Measurements from ENCODE around the gene CTSE. TPM values are rescaled to one million over a fixed set of nuclear protein-coding genes. Genes with fewer than 3 reads are reported as not detected.

The CTSE gene
- total RNA-seq, 5 donors from 2014 or later (not counting 1 experiment from before 2014, with no cell fraction given) = 0.13 to 0.20 TPM; not detected in 3

DNA sequence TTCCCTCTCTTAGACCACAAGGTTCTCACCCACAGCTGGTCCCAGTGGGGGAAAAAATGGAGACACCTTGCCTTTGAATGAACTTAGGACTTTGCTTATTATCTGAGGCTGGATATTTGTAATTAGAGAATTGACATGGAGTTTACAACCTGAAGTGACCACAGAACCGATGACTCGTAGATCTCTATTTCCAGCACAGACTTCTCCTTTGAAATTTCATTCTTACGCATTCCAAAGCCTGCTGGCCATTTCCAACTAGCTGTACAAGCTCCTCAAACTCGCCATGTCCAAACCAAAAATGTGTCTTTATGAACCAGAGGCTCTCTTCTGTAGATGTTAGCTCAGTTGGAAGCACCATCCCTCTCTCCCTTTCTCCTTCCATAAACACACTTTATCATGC, 32.5 kb downstream of the CTSE start:
- ChIA-PET POLR2A (no interaction called here), CTCF (no interaction called here)
- WGBS (ENCODE audit: insufficient coverage) = 82% methylated on average over 4 of the region's 4 CpGs

DNA sequence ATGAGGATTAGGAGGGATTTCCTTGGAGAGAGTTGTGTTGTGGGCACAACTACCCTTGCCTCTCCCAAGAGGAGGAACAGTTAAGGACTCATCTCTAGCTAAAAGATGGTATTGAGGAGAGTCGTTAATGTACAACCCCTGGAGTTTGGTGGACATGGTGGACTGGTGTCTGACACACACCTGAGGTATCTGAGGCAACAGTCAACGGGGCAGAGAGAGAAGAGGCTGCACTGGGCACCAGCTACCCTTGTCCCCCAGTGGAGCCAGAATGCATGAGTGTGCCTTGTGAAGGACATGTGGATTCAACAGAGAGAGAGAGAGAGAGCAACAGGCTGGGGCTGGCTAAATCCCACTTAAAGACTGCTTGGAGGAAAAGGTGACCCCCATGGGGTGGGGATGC, 33.5 kb downstream of the CTSE start:
- H3K4me1 Mint-ChIP-seq = no peaks in the 10 kb centered on the region
- no peaks in the 10 kb centered on the region for H3K36me3 Mint-ChIP-seq
- peaks cover 17 to 25% of the 10 kb centered on the region in 2 donors for H3K27me3 Mint-ChIP-seq
- 60% methylated on average over 2 of the region's 2 CpGs for WGBS (ENCODE audit: insufficient coverage)
- ChIA-PET POLR2A (no interaction called here), CTCF (no interaction called here)
- ATAC-seq (replicated peaks in 1 of 4) (no peak), DNase-seq (no peak)
- H3K27ac Mint-ChIP-seq = no peak overlapping the region
- peaks cover 0 to 24% of the 10 kb centered on the region in 2 experiments for H3K27me3 ChIP-seq (replicated peaks in 1 of 2; ENCODE audit: control insufficient read depth in 2 of 2, extremely low read depth in 1 of 2, insufficient read depth in 2 of 2, low read length in 1 of 2)
- no peak overlapping the region for H3K4me3 Mint-ChIP-seq
- no peak overlapping the region for H3K27ac ChIP-seq (ENCODE audit: low read length)
- no peaks in the 10 kb centered on the region for H3K36me3 ChIP-seq (ENCODE audit: control insufficient read depth in 2 of 2, extremely low read depth in 1 of 2, insufficient read depth in 1 of 2, low read length in 1 of 2)
- H3K4me1 ChIP-seq (ENCODE audit: control insufficient read depth in 1 of 2, extremely low read depth in 1 of 2, insufficient read depth in 2 of 2, low read length in 2 of 2) = no peaks in the 10 kb centered on the region
- no peaks in the 10 kb centered on the region for H3K9me3 ChIP-seq
- no peak overlapping the region for H3K4me3 ChIP-seq (ENCODE audit: control insufficient read depth in 1 of 2, extremely low read depth in 1 of 2, low read length in 1 of 2)
- H3K9me3 Mint-ChIP-seq = no peaks in the 10 kb centered on the region

More for the DNA sequence above, 32.5 kb downstream of the CTSE start:
- ATAC-seq (replicated peaks in 1 of 4) = no peak
- H3K27me3 Mint-ChIP-seq = peaks cover 17 to 25% of the 10 kb centered on the region in 2 donors
- Histone ChIP-seq H3K9me3 (no peaks in the 10 kb centered on the region), H3K4me1 (ENCODE audit: control insufficient read depth in 1 of 2, extremely low read depth in 1 of 2, insufficient read depth in 2 of 2, low read length in 2 of 2) (no peaks in the 10 kb centered on the region), H3K36me3 (ENCODE audit: control insufficient read depth in 2 of 2, extremely low read depth in 1 of 2, insufficient read depth in 1 of 2, low read length in 1 of 2) (no peaks in the 10 kb centered on the region), H3K27ac (ENCODE audit: low read length) (no peak overlapping the region), H3K4me3 (ENCODE audit: control insufficient read depth in 1 of 2, extremely low read depth in 1 of 2, low read length in 1 of 2) (no peak overlapping the region), H3K27me3 (replicated peaks in 1 of 2; ENCODE audit: control insufficient read depth in 2 of 2, extremely low read depth in 1 of 2, insufficient read depth in 2 of 2, low read length in 1 of 2) (peaks cover 0 to 24% of the 10 kb centered on the region in 2 experiments)
- no peak overlapping the region for H3K4me3 Mint-ChIP-seq
- no peaks in the 10 kb centered on the region for H3K4me1 Mint-ChIP-seq
- H3K36me3 Mint-ChIP-seq = no peaks in the 10 kb centered on the region
- no peak overlapping the region for H3K27ac Mint-ChIP-seq
- no peak for DNase-seq
- H3K9me3 Mint-ChIP-seq = no peaks in the 10 kb centered on the region

DNA sequence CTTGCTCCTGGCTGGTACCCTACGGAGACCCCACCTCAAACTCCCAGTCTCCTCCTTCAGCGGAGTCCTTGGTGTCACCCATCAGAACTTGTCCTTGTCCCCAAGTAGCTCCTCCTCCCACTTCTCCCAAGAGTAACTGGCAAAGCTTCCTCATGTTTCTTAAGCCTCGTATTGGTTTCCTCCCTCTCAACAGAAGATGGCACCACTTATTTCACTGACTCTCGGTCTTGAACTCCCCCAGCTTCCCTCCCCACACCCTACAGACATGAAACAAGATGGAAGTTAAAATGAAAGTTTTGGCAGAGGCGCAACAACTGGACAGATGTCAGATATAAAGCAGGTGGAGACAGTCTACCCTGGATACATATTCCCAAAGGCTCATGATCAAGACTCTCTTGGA, 33.9 kb downstream of the CTSE start:
- H3K9me3 Mint-ChIP-seq = no peaks in the 10 kb centered on the region

GRCh38 chr1:205988585-205988995, 35.1 kb downstream of the CTSE start:
- DNase-seq (no peak), ATAC-seq (replicated peaks in 1 of 4) (no peak)
- no peak overlapping the region for H3K27ac ChIP-seq (ENCODE audit: low read length)
- H3K9me3 Mint-ChIP-seq = no peaks in the 10 kb centered on the region
- peaks cover 0 to 21% of the 10 kb centered on the region in 2 experiments for H3K27me3 ChIP-seq (replicated peaks in 1 of 2; ENCODE audit: control insufficient read depth in 2 of 2, extremely low read depth in 1 of 2, insufficient read depth in 2 of 2, low read length in 1 of 2)
- no peaks in the 10 kb centered on the region for H3K9me3 ChIP-seq
- H3K36me3 Mint-ChIP-seq = no peaks in the 10 kb centered on the region
- H3K27me3 Mint-ChIP-seq = peaks cover 17 to 22% of the 10 kb centered on the region in 2 donors
- no peaks in the 10 kb centered on the region for H3K4me1 ChIP-seq (ENCODE audit: control insufficient read depth in 1 of 2, extremely low read depth in 1 of 2, insufficient read depth in 2 of 2, low read length in 2 of 2)
- H3K4me3 ChIP-seq (ENCODE audit: control insufficient read depth in 1 of 2, extremely low read depth in 1 of 2, low read length in 1 of 2) = no peak overlapping the region
- ChIA-PET POLR2A (no interaction called here), CTCF (no interaction called here)
- no peaks in the 10 kb centered on the region for H3K4me1 Mint-ChIP-seq
- H3K27ac Mint-ChIP-seq = no peak overlapping the region
- no peaks in the 10 kb centered on the region for H3K36me3 ChIP-seq (ENCODE audit: control insufficient read depth in 2 of 2, extremely low read depth in 1 of 2, insufficient read depth in 1 of 2, low read length in 1 of 2)
- H3K4me3 Mint-ChIP-seq = no peak overlapping the region
- 91% methylated on average over 10 of the region's 12 CpGs for WGBS (ENCODE audit: insufficient coverage)

More for the DNA sequence above, 33.9 kb downstream of the CTSE start:
- ChIA-PET POLR2A (no interaction called here), CTCF (no interaction called here)
- H3K27ac Mint-ChIP-seq = no peak overlapping the region
- 54% methylated on average over 3 of the region's 5 CpGs for WGBS (ENCODE audit: insufficient coverage)
- H3K36me3 Mint-ChIP-seq = no peaks in the 10 kb centered on the region
- no peak overlapping the region for H3K27ac ChIP-seq (ENCODE audit: low read length)
- H3K9me3 ChIP-seq = no peaks in the 10 kb centered on the region
- H3K27me3 ChIP-seq (replicated peaks in 1 of 2; ENCODE audit: control insufficient read depth in 2 of 2, extremely low read depth in 1 of 2, insufficient read depth in 2 of 2, low read length in 1 of 2) = peaks cover 0 to 24% of the 10 kb centered on the region in 2 experiments
- ATAC-seq (replicated peaks in 1 of 4) = no peak
- H3K36me3 ChIP-seq (ENCODE audit: control insufficient read depth in 2 of 2, extremely low read depth in 1 of 2, insufficient read depth in 1 of 2, low read length in 1 of 2) = no peaks in the 10 kb centered on the region
- H3K4me1 Mint-ChIP-seq = no peaks in the 10 kb centered on the region
- H3K4me1 ChIP-seq (ENCODE audit: control insufficient read depth in 1 of 2, extremely low read depth in 1 of 2, insufficient read depth in 2 of 2, low read length in 2 of 2) = no peaks in the 10 kb centered on the region
- H3K27me3 Mint-ChIP-seq = peaks cover 17 to 25% of the 10 kb centered on the region in 2 donors
- DNase-seq = no peak
- H3K4me3 ChIP-seq (ENCODE audit: control insufficient read depth in 1 of 2, extremely low read depth in 1 of 2, low read length in 1 of 2) = no peak overlapping the region
- H3K4me3 Mint-ChIP-seq = no peak overlapping the region

- H3K9me3 Mint-ChIP-seq = peaks cover 0 to 4% (median 0%) of the 10 kb centered on the region in 3 donors
- ATAC-seq (replicated peaks in 1 of 4) (no peak), DNase-seq (no peak)
- Histone ChIP-seq H3K4me3 (ENCODE audit: control insufficient read depth in 1 of 2, extremely low read depth in 1 of 2, low read length in 1 of 2) (no peak overlapping the region), H3K9me3 (no peaks in the 10 kb centered on the region), H3K4me1 (ENCODE audit: control insufficient read depth in 1 of 2, extremely low read depth in 1 of 2, insufficient read depth in 2 of 2, low read length in 2 of 2) (no peaks in the 10 kb centered on the region), H3K36me3 (ENCODE audit: control insufficient read depth in 2 of 2, extremely low read depth in 1 of 2, insufficient read depth in 1 of 2, low read length in 1 of 2) (no peaks in the 10 kb centered on the region), H3K27ac (ENCODE audit: low read length) (no peak overlapping the region), H3K27me3 (replicated peaks in 1 of 2; ENCODE audit: control insufficient read depth in 2 of 2, extremely low read depth in 1 of 2, insufficient read depth in 2 of 2, low read length in 1 of 2) (peaks cover 0 to 16% of the 10 kb centered on the region in 2 experiments)
- peaks cover 11 to 12% of the 10 kb centered on the region in 2 donors for H3K27me3 Mint-ChIP-seq
- POLR2A ChIA-PET = no interaction called here
- H3K27ac Mint-ChIP-seq = no peak overlapping the region
- no CpG with 5 or more reads among the region's 2 CpGs for WGBS (ENCODE audit: insufficient coverage)
- H3K4me3 Mint-ChIP-seq = no peak overlapping the region
- CTCF ChIA-PET = interaction anchor here (0.6 to 1.5 kb wide), 2 partner anchors 9 to 14 kb away, joined by 4 to 12 read pairs; no protein-coding TSS in a partner anchor
- no peaks in the 10 kb centered on the region for H3K36me3 Mint-ChIP-seq
- H3K4me1 Mint-ChIP-seq = no peaks in the 10 kb centered on the region
These were observed 36.8 kb downstream of the CTSE start for GRCh38 chr1:205986861-205987260.

DNA sequence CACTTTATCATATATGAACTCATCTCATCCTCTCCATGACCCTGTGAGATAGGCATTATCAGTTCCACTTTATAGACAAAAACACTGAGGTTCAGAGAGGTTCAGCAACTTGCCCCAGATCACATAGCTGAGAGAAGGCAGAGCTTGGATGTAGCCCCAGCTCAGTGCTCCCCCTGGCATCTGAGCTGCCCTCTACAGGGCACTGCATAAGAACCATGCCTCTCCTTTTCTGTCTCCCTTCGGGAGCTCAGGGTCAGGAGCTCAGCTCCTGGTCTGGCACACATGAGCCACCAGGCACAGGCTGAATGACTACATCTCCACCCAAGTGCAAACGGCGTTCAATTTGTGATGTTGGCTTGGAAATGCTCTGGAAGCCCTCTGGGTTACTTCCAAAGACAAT, 37.4 kb downstream of the CTSE start:
- Mint-ChIP-seq H3K36me3 (no peaks in the 10 kb centered on the region), H3K4me1 (no peaks in the 10 kb centered on the region), H3K4me3 (no peak overlapping the region), H3K27me3 (peaks cover 6 to 9% of the 10 kb centered on the region in 2 donors), H3K9me3 (peaks cover 0 to 5% (median 0%) of the 10 kb centered on the region in 3 donors), H3K27ac (no peak overlapping the region)
- ChIA-PET CTCF (interaction anchor here (0.5 to 1.5 kb wide), 3 partner anchors 9 to 298 kb away, joined by 3 to 12 read pairs (median 5); no protein-coding TSS in a partner anchor), POLR2A (no interaction called here)
- Histone ChIP-seq H3K4me3 (ENCODE audit: control insufficient read depth in 1 of 2, extremely low read depth in 1 of 2, low read length in 1 of 2) (no peak overlapping the region), H3K27ac (ENCODE audit: low read length) (no peak overlapping the region), H3K27me3 (replicated peaks in 1 of 2; ENCODE audit: control insufficient read depth in 2 of 2, extremely low read depth in 1 of 2, insufficient read depth in 2 of 2, low read length in 1 of 2) (peaks cover 0 to 16% of the 10 kb centered on the region in 2 experiments), H3K36me3 (ENCODE audit: control insufficient read depth in 2 of 2, extremely low read depth in 1 of 2, insufficient read depth in 1 of 2, low read length in 1 of 2) (no peaks in the 10 kb centered on the region), H3K4me1 (ENCODE audit: control insufficient read depth in 1 of 2, extremely low read depth in 1 of 2, insufficient read depth in 2 of 2, low read length in 2 of 2) (no peaks in the 10 kb centered on the region), H3K9me3 (no peaks in the 10 kb centered on the region)
- DNase-seq = no peak
- ATAC-seq (replicated peaks in 1 of 4) = no peak
- whole genome bisulfite sequencing (ENCODE audit: insufficient coverage) = 83% methylated on average over 1 of the region's 3 CpGs

Data from T-cell (primary cell).